ENCODE data around the gene EPN3. TPM values are rescaled to one million over a fixed set of nuclear protein-coding genes. Genes with fewer than 3 reads are reported as not detected.

EPN3 gene
- polyA plus RNA-seq = 50.7 to 155 TPM (median 66.7 TPM) in 3 replicates
- polyA plus RNA-seq (2011; ENCODE audit: low read depth) = 34.9 TPM
- 66.6 and 129 TPM in 2 replicates for polyA plus RNA-seq (2011; cell fraction: cytosol; rRNA removed)
- polyA plus RNA-seq (2011; cell fraction: nucleus; rRNA removed) = 115 and 162 TPM in 2 replicates
- 41.8 and 249 TPM in 2 replicates for polyA plus RNA-seq (2012; ENCODE audit: low replicate concordance)
- 47.1 to 355 TPM (median 69.7 TPM) in 3 replicates for polyA minus RNA-seq
- 128 TPM for polyA minus RNA-seq (2011; cell fraction: cytosol; rRNA and poly(A)+ RNA removed)
- 133 and 152 TPM in 2 replicates for polyA minus RNA-seq (2011; cell fraction: nucleus; rRNA and poly(A)+ RNA removed)

- H3K4me1 ChIP-seq (ENCODE audit: control insufficient read depth, extremely low read depth, insufficient read depth, low read length) = peaks cover 39% of the 10 kb centered on the region
- TF ChIP-seq, protein P1, sequence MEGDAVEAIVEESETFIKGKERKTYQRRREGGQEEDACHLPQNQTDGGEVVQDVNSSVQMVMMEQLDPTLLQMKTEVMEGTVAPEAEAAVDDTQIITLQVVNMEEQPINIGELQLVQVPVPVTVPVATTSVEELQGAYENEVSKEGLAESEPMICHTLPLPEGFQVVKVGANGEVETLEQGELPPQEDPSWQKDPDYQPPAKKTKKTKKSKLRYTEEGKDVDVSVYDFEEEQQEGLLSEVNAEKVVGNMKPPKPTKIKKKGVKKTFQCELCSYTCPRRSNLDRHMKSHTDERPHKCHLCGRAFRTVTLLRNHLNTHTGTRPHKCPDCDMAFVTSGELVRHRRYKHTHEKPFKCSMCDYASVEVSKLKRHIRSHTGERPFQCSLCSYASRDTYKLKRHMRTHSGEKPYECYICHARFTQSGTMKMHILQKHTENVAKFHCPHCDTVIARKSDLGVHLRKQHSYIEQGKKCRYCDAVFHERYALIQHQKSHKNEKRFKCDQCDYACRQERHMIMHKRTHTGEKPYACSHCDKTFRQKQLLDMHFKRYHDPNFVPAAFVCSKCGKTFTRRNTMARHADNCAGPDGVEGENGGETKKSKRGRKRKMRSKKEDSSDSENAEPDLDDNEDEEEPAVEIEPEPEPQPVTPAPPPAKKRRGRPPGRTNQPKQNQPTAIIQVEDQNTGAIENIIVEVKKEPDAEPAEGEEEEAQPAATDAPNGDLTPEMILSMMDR (optimal IDR thresholded peaks at IDR 0.05 in 1 of 3, IDR thresholded peaks at IDR 0.05 in 1 of 3, conservative IDR thresholded peaks at IDR 0.05 in 1 of 3; ENCODE audit: extremely low read depth in 1 of 3, insufficient read depth in 2 of 3, low read length in 3 of 3) = peak in 1 of 3 experiments; percentile 36
- TF ChIP-seq EZH2 (IDR thresholded peaks at IDR 0.05; ENCODE audit: low read length) = no peak
- H3K9me1 ChIP-seq (ENCODE audit: control insufficient read depth, extremely low read depth, insufficient read depth, low read length) = no peaks in the 10 kb centered on the region
- peak within 1 kb of the TSS; percentile 67 to 82 (median 70) for H3K4me3 ChIP-seq (ENCODE audit: control insufficient read depth in 2 of 3, extremely low read depth in 1 of 3, insufficient read depth in 2 of 3, low read depth in 1 of 3, low read length in 3 of 3)
- no peaks in the 10 kb centered on the region for H3K27me3 ChIP-seq (ENCODE audit: control insufficient read depth, extremely low read depth, insufficient read depth, low read length)
- H3K4me2 ChIP-seq (ENCODE audit: control insufficient read depth, extremely low read depth, insufficient read depth, low read depth, low read length) = peak within 1 kb of the TSS; percentile 93
- peak; percentile 70 for FAIRE-seq
- peak within 1 kb of the TSS; percentile 71 for H3K27ac ChIP-seq (ENCODE audit: control insufficient read depth, insufficient read depth, low read length)
- peaks cover 5 to 18% of the 10 kb centered on the region in 2 experiments for H3K36me3 ChIP-seq (ENCODE audit: control insufficient read depth in 2 of 2, extremely low read depth in 1 of 2, insufficient read depth in 2 of 2, low read length in 2 of 2)
- DNase-seq (ENCODE audit: low read depth, low spot score) = no peak
- H3K9ac ChIP-seq (ENCODE audit: control insufficient read depth, extremely low read depth, insufficient read depth, low read length) = peak within 1 kb of the TSS; percentile 82
- no peaks in the 10 kb centered on the region for H3K9me3 ChIP-seq (ENCODE audit: control insufficient read depth, low read depth, low read length)
- dilution Hi-C loops (cut with MboI; ENCODE audit: extremely low pct_ligation_motif_present, low sequenced_read_pairs) = no loop called here
- peaks cover 53% of the 10 kb centered on the region for H3K79me2 ChIP-seq (ENCODE audit: control insufficient read depth, insufficient read depth, low read length)
- peaks cover 2% of the 10 kb centered on the region for H4K20me1 ChIP-seq (ENCODE audit: control insufficient read depth, extremely low read depth, insufficient read depth, low read length)
- H2AFZ ChIP-seq (ENCODE audit: control insufficient read depth, low read length) = peak within 1 kb of the TSS; percentile 38
These were observed at the start of gene EPN3 for GRCh38 chr17:50532452-50533024. EPN3 (plus strand) TSS chr17:50532735; CDS start chr17:50536557, 3,822 bp downstream.

GRCh38 chr17:50483266-50483665 lies 49.3 kb upstream of the EPN3 start:
- no peak overlapping the region for H3K27ac ChIP-seq (ENCODE audit: control insufficient read depth, insufficient read depth, low read length)
- no peaks in the 10 kb centered on the region for H3K9me3 ChIP-seq (ENCODE audit: control insufficient read depth, low read depth, low read length)
- H3K36me3 ChIP-seq (ENCODE audit: control insufficient read depth in 2 of 2, extremely low read depth in 1 of 2, insufficient read depth in 2 of 2, low read length in 2 of 2) = peaks cover 6 to 26% of the 10 kb centered on the region in 2 experiments
- no peak overlapping the region for H2AFZ ChIP-seq (ENCODE audit: control insufficient read depth, low read length)
- H4K20me1 ChIP-seq (ENCODE audit: control insufficient read depth, extremely low read depth, insufficient read depth, low read length) = no peaks in the 10 kb centered on the region
- FAIRE-seq (no peak), DNase-seq (ENCODE audit: low read depth, low spot score) (no peak)
- TF ChIP-seq EZH2 (IDR thresholded peaks at IDR 0.05; ENCODE audit: low read length) = no peak
- TF ChIP-seq, protein P1 (optimal IDR thresholded peaks at IDR 0.05 in 1 of 3, IDR thresholded peaks at IDR 0.05 in 1 of 3, conservative IDR thresholded peaks at IDR 0.05 in 1 of 3; ENCODE audit: extremely low read depth in 1 of 3, insufficient read depth in 2 of 3, low read length in 3 of 3) = no peak
- no peaks in the 10 kb centered on the region for H3K27me3 ChIP-seq (ENCODE audit: control insufficient read depth, extremely low read depth, insufficient read depth, low read length)
- no peak overlapping the region for H3K4me3 ChIP-seq (ENCODE audit: control insufficient read depth in 2 of 3, extremely low read depth in 1 of 3, insufficient read depth in 2 of 3, low read depth in 1 of 3, low read length in 3 of 3)
- dilution Hi-C loops (cut with MboI; ENCODE audit: extremely low pct_ligation_motif_present, low sequenced_read_pairs) = no loop called here
- no peaks in the 10 kb centered on the region for H3K9me1 ChIP-seq (ENCODE audit: control insufficient read depth, extremely low read depth, insufficient read depth, low read length)
- H3K79me2 ChIP-seq (ENCODE audit: control insufficient read depth, insufficient read depth, low read length) = peaks cover 16% of the 10 kb centered on the region
- H3K4me2 ChIP-seq (ENCODE audit: control insufficient read depth, extremely low read depth, insufficient read depth, low read depth, low read length) = no peak overlapping the region
- peaks cover 40% of the 10 kb centered on the region for H3K4me1 ChIP-seq (ENCODE audit: control insufficient read depth, extremely low read depth, insufficient read depth, low read length)
- H3K9ac ChIP-seq (ENCODE audit: control insufficient read depth, extremely low read depth, insufficient read depth, low read length) = no peak overlapping the region

Measured in keratinocyte (primary cell).